D721Med (cell line): Measurements from ENCODE around the gene C19orf47.
A peak's percentile ranks its signal among the peaks of the same experiment; 100 is the strongest.

Experiments used
- DNase-seq: peaks from one replicate; pipeline ENCODE4 v3.0.0; 2011; ENCODE audit warnings: low spot score; ENCODE audit not compliant: insufficient read length
- FAIRE-seq: peaks from 2 replicates; lab custom pipeline; 2011; peaks lifted over from hg19 to GRCh38; lab: Jason Lieb, UNC
- TF ChIP-seq, protein P1 (sequence below): IDR thresholded peaks from 2 replicates; pipeline ENCODE4 v1.5.1; 2012; ENCODE audit warnings: mild to moderate bottlenecking, control low read depth; ENCODE audit not compliant: insufficient read depth; ENCODE audit errors: missing control alignments

Gene C19orf47

GRCh38 chr19:40277356-40278059, 70.7 kb downstream of the C19orf47 start:
- DNase-seq, result no peak
- TF ChIP-seq, protein P1, sequence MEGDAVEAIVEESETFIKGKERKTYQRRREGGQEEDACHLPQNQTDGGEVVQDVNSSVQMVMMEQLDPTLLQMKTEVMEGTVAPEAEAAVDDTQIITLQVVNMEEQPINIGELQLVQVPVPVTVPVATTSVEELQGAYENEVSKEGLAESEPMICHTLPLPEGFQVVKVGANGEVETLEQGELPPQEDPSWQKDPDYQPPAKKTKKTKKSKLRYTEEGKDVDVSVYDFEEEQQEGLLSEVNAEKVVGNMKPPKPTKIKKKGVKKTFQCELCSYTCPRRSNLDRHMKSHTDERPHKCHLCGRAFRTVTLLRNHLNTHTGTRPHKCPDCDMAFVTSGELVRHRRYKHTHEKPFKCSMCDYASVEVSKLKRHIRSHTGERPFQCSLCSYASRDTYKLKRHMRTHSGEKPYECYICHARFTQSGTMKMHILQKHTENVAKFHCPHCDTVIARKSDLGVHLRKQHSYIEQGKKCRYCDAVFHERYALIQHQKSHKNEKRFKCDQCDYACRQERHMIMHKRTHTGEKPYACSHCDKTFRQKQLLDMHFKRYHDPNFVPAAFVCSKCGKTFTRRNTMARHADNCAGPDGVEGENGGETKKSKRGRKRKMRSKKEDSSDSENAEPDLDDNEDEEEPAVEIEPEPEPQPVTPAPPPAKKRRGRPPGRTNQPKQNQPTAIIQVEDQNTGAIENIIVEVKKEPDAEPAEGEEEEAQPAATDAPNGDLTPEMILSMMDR, result no peak
- no peak for FAIRE-seq

DNA sequence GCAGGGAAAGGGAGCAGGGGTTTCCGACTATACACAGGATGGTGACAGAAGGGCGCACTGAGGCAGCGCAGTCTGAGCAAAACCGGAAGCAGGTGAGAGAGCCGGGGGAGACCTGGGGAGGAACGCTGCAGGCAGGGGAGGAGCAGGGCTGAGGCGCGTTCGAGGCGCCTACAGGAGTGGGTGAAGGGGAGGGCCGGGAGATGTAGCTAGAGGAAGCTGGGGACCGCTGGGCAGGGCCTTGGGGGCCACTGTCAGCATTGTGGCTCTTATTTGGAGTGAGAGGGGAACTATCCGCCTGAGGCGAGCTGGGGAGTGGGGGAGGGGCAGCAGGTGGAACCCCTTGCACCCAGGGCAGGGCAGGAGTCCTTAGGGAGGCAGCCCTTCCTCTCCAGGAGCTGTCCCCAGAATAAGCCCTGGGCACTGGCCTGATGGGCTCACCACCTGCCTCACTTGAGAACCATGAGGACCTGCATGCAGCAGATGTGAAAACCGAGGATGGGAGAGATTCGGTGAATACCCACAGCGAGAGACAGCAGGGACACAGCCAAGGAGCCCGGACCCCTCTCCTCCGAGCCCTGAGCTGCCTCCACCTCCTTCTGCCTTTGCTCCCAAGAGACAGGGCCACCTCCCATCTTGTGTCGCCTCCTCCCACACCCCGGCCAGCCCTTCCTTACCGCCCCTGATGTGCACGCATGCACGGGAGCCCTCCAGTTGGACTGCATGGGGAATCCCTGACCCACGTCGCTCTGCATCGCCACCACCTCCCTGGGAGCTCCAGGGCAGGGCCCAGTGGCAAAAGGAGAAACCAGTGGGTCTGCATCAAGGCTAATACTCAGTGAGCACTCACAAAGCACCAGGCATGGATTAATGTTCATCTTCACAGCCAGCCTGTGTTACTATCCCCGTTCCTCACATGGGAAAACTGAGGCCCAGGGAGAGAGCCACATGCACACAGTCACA, 73.3 kb downstream of the C19orf47 start:
- TF ChIP-seq, protein P1, result no peak
- DNase-seq (no peak), FAIRE-seq (no peak)

- DNase-seq (no peak), FAIRE-seq (no peak)
- TF ChIP-seq, protein P1, result no peak
Measured at GRCh38 chr19:40273469-40274360, 74.5 kb downstream of the C19orf47 start.

DNA sequence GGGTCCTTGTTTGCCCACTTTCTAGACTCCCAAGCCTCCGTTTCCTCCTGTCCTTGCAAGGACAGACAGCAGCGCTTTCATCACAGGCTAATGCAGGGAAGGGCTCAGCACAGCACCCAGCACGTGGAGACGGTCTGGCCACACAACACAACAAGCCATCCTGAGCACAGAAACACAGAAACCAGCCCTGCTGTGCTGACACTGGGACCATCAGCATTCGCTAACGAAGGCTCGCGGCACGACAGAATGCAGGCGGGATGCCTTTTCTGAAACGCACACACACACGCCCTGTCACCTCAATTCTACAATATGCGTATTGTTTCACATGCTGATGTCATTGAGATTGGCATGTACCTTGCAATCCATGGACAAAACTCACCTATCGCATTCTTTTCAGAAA, 75.9 kb downstream of the C19orf47 start:
- DNase-seq (no peak), FAIRE-seq (no peak)
- TF ChIP-seq, protein P1, result no peak

DNA sequence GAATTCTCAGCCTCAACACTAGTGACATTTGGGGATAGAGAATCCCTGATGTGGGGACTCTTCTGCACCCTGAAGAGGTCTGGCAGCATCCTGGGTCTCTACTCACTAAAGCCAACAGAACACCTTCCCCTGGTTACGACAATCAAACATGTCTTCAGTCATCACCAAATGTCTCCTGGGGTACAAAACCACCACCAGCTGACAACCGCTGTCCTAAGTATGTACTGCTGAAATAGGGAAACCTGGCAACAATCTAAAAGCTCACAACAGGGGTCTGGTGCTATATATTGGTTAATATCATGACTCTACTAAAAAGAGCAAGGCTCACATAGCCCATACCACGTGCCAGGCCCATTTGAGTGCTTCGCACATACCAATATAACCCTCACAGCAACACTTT, 76.5 kb downstream of the C19orf47 start:
- TF ChIP-seq, protein P1, result no peak
- no peak for FAIRE-seq
- no peak for DNase-seq

- TF ChIP-seq, protein P1, result peak; percentile 46
- FAIRE-seq (no peak), DNase-seq (peak; percentile 47)
Measured at GRCh38 chr19:40270362-40271089, 77.7 kb downstream of the C19orf47 start.
